Stimulated activated CD4-positive, alpha-beta T cell treated with anti-CD3 and anti-CD28 coated beads, Interleukin-12 subunit alpha, Interleukin-12 subunit beta, amount 100 ng/mL, for 4 hours (primary cell): Measurements from ENCODE around the gene CTRB1.
A peak's percentile ranks its signal among the peaks of the same experiment; 100 is the strongest.
"Not testable (repeated sequence)": the region's sequence is repeated elsewhere in the genome, so short reads cannot be mapped to it uniquely, and the experiment has no call there.

Experiments used
- DNase-seq: peaks from one replicate; pipeline ENCODE4 v3.0.0-alpha.2; 2020

CTRB1 gene

GRCh38 chr16:75242436-75243078 is 23.8 kb downstream of the CTRB1 start:
- not testable (repeated sequence) for DNase-seq

DNA sequence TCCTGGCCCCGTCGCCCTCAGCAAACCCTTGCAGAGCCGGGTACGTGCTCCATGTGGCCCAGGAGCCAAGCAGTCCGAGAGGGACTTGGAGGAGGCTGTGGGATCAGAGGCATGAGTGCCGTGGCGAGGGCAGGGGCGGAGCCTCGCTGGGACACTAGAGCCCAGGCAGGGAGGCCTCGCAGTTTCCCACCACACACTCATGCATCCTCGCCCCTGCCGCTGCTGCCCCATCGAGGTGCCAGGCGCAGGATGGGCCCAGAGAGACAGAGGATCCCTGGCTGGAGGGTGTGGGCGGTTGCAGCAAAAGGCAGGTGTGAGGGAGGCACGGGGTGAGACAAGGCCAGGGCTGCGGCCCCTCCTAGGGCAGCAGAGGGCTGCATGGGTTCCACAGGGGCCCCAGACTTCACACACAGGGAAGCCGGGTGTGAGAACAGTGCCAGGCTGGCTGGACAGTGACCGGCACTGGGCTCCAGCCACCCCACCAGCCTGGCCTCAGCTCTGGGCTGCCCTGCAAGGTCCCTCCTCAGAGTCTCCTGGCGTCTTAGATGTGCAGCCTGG is 25.0 kb downstream of the CTRB1 start:
- no peak for DNase-seq

DNA sequence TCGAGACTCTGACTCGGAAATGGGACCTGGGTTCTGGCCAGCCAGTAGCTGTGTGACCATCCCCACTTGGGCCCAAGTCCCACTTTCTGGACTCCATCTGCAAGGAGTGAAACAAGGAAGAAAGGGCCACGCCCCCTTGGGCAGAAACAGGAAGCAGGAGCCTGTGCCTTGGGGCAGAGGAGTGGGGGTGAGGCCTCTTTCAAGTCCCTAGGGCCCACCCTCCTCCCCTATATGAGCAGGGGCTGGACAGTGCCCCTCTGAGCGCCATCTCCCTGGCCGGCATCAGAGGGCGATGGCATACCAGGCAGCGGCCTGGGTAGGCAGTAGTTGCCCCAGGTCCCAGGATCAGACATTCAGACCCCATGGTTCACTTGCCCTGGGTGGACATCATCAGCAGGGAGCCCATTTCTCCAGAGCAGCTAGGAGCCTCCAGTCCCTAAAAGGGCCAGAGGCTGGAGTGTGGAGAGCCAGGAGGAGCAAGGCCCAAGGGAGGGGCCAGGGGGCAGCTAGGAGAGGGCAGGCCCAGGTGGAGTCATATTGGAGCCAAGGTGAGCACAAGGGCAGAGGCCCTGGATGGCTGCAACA is 25.5 kb downstream of the CTRB1 start:
- DNase-seq, result no peak

GRCh38 chr16:75244844-75245758 is 26.3 kb downstream of the CTRB1 start:
- no peak for DNase-seq

- no peak for DNase-seq
These were observed 27.9 kb downstream of the CTRB1 start for GRCh38 chr16:75246504-75247205.

- no peak for DNase-seq
These were observed 28.5 kb downstream of the CTRB1 start for GRCh38 chr16:75247249-75247648.

DNA sequence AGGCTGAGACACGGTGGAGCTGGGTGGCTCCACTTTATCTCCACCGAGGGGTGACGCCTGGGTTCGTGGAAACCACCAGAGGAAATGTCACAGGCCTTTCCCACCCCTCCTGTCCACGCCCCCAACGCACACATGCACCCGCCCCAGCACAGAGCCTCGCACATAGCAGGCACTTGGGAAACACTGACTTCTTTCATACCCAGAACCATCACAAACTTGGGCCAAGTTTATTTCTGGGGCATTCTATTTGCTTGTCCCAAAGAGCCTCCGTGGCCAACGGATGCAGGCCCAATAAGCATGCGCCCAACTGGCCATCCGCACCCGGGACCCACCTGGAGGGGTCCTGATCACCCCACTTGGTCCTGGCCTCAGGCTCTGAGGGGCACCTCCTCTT is 29.4 kb downstream of the CTRB1 start:
- no peak for DNase-seq

DNA sequence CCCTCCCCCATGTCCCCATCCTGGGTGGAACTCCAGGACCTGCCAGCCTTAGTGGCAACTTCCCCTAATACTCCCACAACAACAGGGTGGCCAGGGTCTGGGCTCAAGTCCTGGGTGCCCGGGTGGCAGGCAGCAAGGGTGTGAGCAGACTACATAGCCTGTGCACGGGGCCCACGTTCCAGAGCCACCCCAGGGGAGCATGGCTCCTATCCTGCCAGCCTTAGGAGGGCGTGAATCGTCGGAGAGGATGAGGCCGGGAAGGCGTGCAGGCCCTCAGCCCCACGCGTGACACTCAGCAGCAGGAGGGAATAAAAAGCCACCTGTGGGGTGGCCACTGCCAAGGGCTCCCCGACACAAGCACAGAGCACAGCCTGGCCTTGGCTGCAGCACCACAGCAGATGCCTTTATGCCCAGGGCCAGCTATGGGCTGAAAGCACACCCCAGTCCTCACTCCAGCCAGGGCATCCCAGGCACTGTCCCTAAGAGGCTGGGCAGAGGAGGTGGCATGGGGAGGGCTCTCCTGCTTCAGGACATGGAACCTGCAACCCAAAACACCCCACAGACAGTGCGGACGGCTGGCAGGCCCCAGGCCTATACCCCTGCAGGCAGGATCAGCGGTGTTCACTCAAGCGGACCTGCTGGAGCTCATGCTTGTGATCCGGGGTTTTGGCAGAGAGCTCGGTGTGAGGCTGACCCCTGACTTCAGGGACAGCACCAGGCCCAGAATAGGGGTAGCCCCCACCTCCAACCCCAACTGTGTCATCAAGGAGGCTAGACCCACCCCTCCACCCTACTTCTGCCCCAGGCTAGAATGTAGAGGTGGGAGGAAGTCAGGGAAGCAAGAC is 30.0 kb downstream of the CTRB1 start:
- DNase-seq, result no peak

GRCh38 chr16:75249441-75249840 is 30.7 kb downstream of the CTRB1 start:
- DNase-seq, result no peak

DNA sequence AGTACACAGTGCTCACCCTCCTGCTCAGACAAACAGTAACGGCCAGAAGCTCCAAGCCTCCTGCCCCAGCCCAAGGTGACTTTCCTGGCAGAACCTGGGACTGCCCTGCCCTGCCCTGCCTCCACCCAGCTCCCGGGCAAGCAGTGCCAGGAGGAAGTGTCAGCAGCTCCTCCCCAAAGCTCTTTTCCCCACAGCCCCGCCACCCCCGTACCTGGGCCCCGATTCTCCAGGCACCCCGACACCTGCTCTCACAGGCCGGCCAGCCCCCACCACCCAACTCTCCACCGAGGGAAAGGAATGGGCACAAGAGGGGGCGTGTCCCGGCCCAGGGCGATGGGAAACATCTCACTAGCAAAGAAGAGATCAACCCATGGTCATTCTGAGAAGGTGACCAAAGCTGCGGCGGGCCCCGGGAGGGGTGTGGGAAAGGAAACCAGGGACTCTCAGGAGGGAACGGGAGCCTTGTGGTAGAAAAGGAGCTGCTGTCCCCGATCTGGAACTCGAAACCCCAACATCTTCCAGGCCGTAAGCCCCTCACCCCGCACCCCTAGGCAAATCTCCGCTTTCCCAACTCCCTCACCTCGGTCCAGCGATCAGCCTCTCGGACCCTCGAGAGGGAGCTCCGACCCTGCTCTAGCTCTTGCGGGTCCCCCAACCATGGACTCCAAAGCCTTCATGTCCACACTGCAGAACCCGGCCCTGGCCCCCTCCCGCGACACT is 31.5 kb downstream of the CTRB1 start:
- no peak for DNase-seq

GRCh38 chr16:75250809-75251279 is 32.1 kb downstream of the CTRB1 start:
- DNase-seq, result no peak

GRCh38 chr16:75251280-75252048 is 32.7 kb downstream of the CTRB1 start, which contains the start of gene BCAR1:
TSS of gene BCAR1 (minus strand) at chr16:75251624. CDS start at chr16:75251482, 142 bp downstream.
- peak; percentile 30 for DNase-seq

GRCh38 chr16:75252049-75252864 is 33.5 kb downstream of the CTRB1 start:
- no peak for DNase-seq

DNA sequence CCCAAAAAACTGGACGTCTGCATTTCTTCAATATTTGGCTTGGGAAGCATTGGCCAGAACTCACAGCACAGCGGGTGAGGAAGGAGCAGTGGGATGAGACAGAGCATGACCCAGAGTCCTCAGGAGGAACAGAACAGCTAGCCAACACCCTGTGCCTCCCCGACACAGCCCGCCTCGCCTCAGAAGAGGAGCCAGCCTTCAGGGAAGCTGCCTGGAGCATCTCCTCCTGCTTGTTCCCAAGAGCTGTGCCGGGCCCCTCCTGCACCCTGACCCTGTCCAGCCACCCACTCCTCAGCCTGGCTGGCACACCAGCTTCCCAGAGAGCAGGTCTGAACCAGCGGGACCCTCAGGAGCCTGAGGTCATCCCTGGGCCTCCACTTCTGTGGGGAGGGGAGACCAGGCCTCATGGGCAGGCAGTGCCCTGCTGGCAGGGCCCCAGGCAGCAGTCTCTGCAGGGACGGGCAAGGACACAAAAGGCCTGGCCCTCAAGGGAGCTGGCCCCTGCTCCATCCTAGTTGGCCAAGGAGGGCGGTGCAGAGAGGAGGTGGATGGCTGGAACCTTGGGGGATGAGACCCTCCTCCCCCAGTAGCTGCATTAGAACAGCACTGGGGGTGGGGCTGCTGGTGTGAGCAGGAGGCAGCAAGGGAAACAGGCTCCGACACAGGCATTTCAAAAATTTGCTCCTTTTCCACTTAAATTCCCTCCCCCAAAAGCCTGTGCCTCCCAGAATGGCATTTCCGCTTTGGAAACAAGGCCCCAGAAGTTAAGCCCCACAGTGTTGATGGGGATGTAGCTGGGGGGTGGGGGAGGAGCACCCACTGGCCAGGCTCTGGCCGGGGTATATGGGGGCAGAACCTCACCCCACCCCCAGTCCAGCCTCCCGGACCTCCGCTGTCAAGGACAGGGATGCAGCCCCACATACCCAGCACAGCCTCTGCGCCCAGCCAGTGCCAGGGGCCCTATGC is 34.4 kb downstream of the CTRB1 start:
- DNase-seq, result no peak

- DNase-seq, result no peak
These were observed 35.6 kb downstream of the CTRB1 start for GRCh38 chr16:75254359-75254837.

GRCh38 chr16:75256059-75256571 is 37.3 kb downstream of the CTRB1 start:
- no peak for DNase-seq

- no peak for DNase-seq
These were observed 38.0 kb downstream of the CTRB1 start for GRCh38 chr16:75256696-75257343.
